NCI-H460 (cell line): ENCODE results near the gene XYLT1. TPM values are rescaled to one million over a fixed set of nuclear protein-coding genes. Genes with fewer than 3 reads are reported as not detected.

ENCODE experiments used
- DNase-seq: peaks from one replicate; pipeline ENCODE4 v3.0.0-alpha.2; 2016; ENCODE audit warnings: low read depth; ENCODE audit errors: extremely low read depth
- small RNA-seq, 2 experiments: library from RNA; depleted of rRNA; stranded (forward); fragments of <200 nt; gene quantifications; one replicate each; pipeline ENCODE3, GENCODE V24; 2014
- total RNA-seq: library from RNA; depleted of rRNA; stranded (reverse); fragments of >200 nt; shearing (Covaris generic); gene quantifications from 2 replicates; pipeline ENCODE4 v1.2.3, GENCODE V29; 2014

Gene XYLT1
- total RNA-seq, 1 experiment from 2014 or later: 27.2 TPM

- DNase-seq: no peak
Measured at GRCh38 chr16:17078931-17079631, 391.7 kb downstream of the XYLT1 start.

- DNase-seq: no peak
Measured at GRCh38 chr16:17076818-17077498, 393.8 kb downstream of the XYLT1 start.

DNA sequence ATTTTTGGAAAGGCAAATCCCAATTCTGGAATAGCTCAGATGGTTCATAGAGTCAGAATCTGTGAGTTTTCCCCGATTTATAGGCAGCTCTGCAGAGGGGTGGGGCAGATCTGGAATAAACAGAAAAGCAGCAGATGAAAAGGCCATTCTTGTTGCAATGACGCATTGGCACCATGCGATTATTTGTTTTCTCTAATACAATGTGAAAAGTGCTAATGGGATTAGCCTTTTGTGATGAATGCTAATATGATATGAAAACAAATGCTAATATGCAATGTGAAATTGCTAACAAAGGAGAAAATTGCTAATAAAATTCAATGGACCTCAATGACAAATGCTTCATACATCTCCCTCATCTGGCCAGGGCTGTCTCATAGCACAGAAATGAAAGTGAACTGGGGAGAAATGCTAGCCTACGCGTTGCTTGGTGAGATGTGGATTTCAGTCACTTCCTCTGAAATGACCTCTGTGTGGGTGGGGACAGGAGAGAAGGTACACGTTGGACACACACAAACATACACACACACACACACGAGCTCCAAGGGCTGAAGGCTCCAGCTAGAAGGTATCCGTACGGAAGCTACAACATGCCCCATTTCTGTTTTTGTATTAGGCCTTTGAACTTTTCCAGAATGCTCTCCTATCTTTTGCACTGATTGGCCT lies 394.5 kb downstream of the XYLT1 start:
- peak; percentile 88 for DNase-seq

DNA sequence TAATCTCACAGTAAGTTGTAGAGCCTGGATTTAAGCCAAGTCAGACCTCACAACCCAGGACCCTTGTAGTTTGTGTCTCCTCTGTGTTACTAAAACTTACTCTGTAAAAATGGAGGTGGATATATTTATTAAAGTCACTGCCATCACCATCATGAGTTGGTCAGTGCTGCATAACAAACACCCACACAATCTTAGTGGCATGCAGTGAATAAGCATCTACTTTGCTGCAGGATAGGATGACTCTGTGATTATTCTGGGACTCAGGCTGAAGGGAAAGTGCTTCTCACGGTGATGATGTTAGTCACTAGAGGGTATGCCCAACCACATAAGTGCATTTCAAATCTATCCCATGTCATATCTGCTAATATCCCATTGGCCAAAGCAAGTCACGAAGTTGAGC lies 398.7 kb downstream of the XYLT1 start:
- peak; percentile 68 for DNase-seq

DNA sequence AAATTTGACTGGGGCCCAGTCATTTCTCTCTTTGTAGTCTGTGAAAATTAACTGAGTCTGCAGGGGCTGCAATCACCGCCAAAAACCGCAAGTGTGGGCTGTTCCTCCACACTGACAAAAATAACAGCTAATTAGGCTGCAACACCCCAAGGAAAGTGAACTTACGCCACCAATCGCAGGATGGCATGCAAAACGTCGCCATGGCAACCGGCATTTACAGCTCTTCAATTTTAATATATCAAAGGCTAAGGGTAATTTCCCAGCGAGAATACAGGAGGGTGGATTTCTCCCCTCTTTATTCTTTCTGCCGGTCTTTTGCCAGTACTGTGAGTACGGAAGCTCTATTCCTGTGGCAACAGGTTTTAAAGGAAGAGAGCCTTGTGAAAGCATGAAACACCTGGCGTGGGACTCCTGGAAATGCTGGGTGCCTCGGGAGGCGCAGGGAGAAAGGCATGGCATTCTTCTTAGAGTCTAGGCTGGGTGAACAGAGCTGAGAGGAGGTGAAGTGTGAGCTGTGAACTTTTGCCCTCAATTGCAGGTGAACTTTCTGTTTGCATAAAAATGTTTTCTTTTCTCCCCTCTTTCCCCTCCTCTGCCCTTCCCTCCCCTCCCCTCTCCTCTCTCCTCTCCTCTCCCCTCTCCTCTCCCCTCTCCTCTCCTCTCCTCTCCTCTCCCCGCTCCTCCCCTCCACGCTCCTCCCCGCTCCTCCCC lies 399.7 kb downstream of the XYLT1 start:
- peak; percentile 48 for DNase-seq

GRCh38 chr16:17069681-17070080 lies 401.1 kb downstream of the XYLT1 start:
- DNase-seq: no peak

DNA sequence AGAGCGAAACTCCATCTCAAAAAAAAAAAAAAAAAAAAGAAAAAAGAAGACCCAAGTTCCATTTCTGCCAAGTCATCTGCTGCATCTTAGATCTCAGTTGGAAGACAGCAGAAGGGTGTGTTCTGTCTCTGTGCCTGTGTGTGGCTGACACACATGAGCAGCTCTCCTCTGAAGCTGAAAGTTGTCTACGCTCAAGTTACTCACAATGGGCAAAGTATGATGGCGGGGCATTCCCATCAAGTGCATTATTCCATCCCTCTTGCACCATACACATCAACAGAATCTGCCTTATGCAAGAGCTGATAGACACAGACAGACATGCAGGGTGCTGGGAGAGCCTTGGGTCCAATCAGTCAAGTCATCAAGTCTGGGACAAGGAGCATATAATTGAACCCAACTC lies 402.2 kb downstream of the XYLT1 start:
- no peak for DNase-seq

- no peak for DNase-seq
Measured at GRCh38 chr16:17067882-17068281, 402.9 kb downstream of the XYLT1 start.

DNA sequence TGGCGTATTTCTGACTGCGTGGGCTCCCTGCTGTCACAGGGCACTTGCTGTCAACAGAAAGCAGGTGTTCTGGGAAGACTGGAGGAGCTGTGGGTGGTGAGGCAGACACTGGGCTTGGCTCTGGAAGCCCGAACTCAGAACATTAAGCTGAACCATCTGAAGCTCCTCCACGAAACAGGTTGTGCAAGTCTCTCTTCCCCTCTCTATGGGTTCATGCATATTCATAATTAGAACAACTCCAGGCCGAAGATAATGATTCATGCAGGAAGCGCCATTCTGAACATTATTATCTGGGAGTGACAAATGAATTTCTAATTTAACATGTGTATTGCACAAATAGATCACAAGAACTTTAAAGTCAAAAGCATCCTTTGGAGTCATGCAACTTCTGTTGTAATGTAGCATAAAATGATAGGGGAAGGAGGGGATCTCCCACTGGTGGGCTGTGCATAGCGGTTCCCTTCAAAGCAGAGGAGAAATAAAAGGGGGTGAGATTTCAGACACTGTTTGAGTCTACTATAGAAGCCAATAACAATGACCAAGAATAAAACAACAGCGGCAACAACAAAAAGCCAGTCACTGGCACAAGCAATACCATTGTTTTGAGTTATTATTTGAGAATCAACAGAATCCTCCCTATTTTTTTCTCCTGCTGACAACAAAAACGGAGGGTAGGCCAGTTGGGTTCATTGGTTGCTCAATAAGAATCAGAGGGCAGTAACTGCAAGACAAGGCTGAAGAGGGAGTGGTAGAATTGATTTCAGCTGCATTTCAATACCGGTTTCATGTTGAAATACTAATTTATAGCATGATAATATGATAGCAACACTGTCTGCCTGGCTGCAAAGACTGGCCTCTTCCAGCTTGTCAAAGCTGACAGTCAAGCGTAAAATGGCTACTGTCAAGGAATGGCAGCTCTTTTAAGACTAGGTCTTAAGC lies 407.3 kb downstream of the XYLT1 start:
- no peak for DNase-seq

DNA sequence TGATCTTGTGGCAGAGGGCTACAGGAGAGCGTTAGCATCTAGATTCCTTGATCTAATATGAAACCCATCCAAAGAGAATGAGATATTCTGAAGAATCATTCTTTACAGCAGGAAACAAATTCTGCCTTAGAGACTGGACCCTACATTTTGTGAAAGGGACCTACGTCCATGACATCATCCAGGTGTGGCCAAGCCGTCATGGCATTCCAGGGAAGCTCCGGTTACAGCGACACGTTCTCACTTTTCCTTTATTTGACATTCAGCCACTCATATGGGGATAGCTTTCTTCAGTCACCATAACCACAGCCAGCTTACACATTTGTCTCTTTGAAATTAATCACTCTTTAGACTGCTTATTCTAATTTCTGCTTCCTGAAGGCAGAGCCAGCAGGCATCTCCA lies 408.1 kb downstream of the XYLT1 start:
- no peak for DNase-seq

GRCh38 chr16:17061326-17061725 lies 409.4 kb downstream of the XYLT1 start:
- no peak for DNase-seq

- no peak for DNase-seq
Measured at GRCh38 chr16:17058471-17058870, 412.3 kb downstream of the XYLT1 start.

- no peak for DNase-seq
Measured at GRCh38 chr16:17056666-17057065, 414.1 kb downstream of the XYLT1 start.

GRCh38 chr16:17053536-17054160 lies 417.1 kb downstream of the XYLT1 start:
- no peak for DNase-seq

Small RNA genes within 50 kb of the gene (small RNA-seq; reads per million reads assigned to genes)
- 0 reads per million in 2 experiments for gene AC109446.1
